ENCODE measurements around the gene CAMTA1.

The CAMTA1 gene

GRCh38 chr1:7481194-7481593 lies 695.9 kb downstream of the CAMTA1 start:
- H2AFZ ChIP-seq (ENCODE audit: low read depth, low read length, severe bottlenecking), result no peak overlapping the region
- H3K9me2 ChIP-seq (replicated peaks; ENCODE audit: insufficient read depth, low read length), result no peaks in the 10 kb centered on the region
- no peak overlapping the region for H3K27ac ChIP-seq (ENCODE audit: low read depth, low read length)
- H3F3A ChIP-seq (ENCODE audit: insufficient read depth), result no peaks in the 10 kb centered on the region
- H3K36me3 ChIP-seq (ENCODE audit: low read length), result no peaks in the 10 kb centered on the region
- H3K79me2 ChIP-seq (ENCODE audit: insufficient read depth, low read length), result no peaks in the 10 kb centered on the region
- no peaks in the 10 kb centered on the region for H4K20me1 ChIP-seq (ENCODE audit: low read depth, low read length)
- no peaks in the 10 kb centered on the region for H3K27me3 ChIP-seq (ENCODE audit: low read length)
- no peaks in the 10 kb centered on the region for H3K9me3 ChIP-seq (ENCODE audit: insufficient read depth, low read length)
- no peak overlapping the region for H3K9ac ChIP-seq (ENCODE audit: low read length)
- TF ChIP-seq CTCF (IDR thresholded peaks at IDR 0.05; ENCODE audit: insufficient read depth, low read length, poor library complexity, severe bottlenecking), result no peak
- TF ChIP-seq EZH2phosphoT487 (conservative IDR thresholded peaks at IDR 0.05; ENCODE audit: low read length), result no peak
- no peak overlapping the region for H3K4me2 ChIP-seq (ENCODE audit: low read depth, low read length, poor library complexity, severe bottlenecking)
- no peak overlapping the region for H3K4me3 ChIP-seq (ENCODE audit: insufficient read depth, low read length, poor library complexity, severe bottlenecking)

GRCh38 chr1:7482077-7482476 lies 696.8 kb downstream of the CAMTA1 start:
- TF ChIP-seq EZH2phosphoT487 (conservative IDR thresholded peaks at IDR 0.05; ENCODE audit: low read length), result no peak
- Histone ChIP-seq H3F3A (ENCODE audit: insufficient read depth) (no peaks in the 10 kb centered on the region), H3K9me3 (ENCODE audit: insufficient read depth, low read length) (no peaks in the 10 kb centered on the region), H3K27ac (ENCODE audit: low read depth, low read length) (no peak overlapping the region), H3K9ac (ENCODE audit: low read length) (no peak overlapping the region), H3K36me3 (ENCODE audit: low read length) (no peaks in the 10 kb centered on the region), H4K20me1 (ENCODE audit: low read depth, low read length) (no peaks in the 10 kb centered on the region), H3K27me3 (ENCODE audit: low read length) (no peaks in the 10 kb centered on the region), H3K4me2 (ENCODE audit: low read depth, low read length, poor library complexity, severe bottlenecking) (no peak overlapping the region), H3K4me3 (ENCODE audit: insufficient read depth, low read length, poor library complexity, severe bottlenecking) (no peak overlapping the region), H3K9me2 (replicated peaks; ENCODE audit: insufficient read depth, low read length) (no peaks in the 10 kb centered on the region), H2AFZ (ENCODE audit: low read depth, low read length, severe bottlenecking) (no peak overlapping the region), H3K79me2 (ENCODE audit: insufficient read depth, low read length) (no peaks in the 10 kb centered on the region)

GRCh38 chr1:7482772-7483495 lies 697.7 kb downstream of the CAMTA1 start:
- H3K27ac ChIP-seq (ENCODE audit: low read depth, low read length), result no peak overlapping the region
- TF ChIP-seq CTCF (IDR thresholded peaks at IDR 0.05; ENCODE audit: insufficient read depth, low read length, poor library complexity, severe bottlenecking) (no peak), EZH2phosphoT487 (conservative IDR thresholded peaks at IDR 0.05; ENCODE audit: low read length) (no peak)
- H3K9ac ChIP-seq (ENCODE audit: low read length), result no peak overlapping the region
- no peaks in the 10 kb centered on the region for H3K27me3 ChIP-seq (ENCODE audit: low read length)
- H4K20me1 ChIP-seq (ENCODE audit: low read depth, low read length), result no peaks in the 10 kb centered on the region; the same call in 1 of the 2 replicates
- no peak overlapping the region for H2AFZ ChIP-seq (ENCODE audit: low read depth, low read length, severe bottlenecking)
- H3K36me3 ChIP-seq (ENCODE audit: low read length), result no peaks in the 10 kb centered on the region
- H3K9me2 ChIP-seq (replicated peaks; ENCODE audit: insufficient read depth, low read length), result no peaks in the 10 kb centered on the region
- no peaks in the 10 kb centered on the region for H3F3A ChIP-seq (ENCODE audit: insufficient read depth)
- no peaks in the 10 kb centered on the region for H3K79me2 ChIP-seq (ENCODE audit: insufficient read depth, low read length)
- H3K4me2 ChIP-seq (ENCODE audit: low read depth, low read length, poor library complexity, severe bottlenecking), result no peak overlapping the region
- no peak overlapping the region for H3K4me3 ChIP-seq (ENCODE audit: insufficient read depth, low read length, poor library complexity, severe bottlenecking)
- no peaks in the 10 kb centered on the region for H3K9me3 ChIP-seq (ENCODE audit: insufficient read depth, low read length)

GRCh38 chr1:7483634-7484383 lies 698.6 kb downstream of the CAMTA1 start:
- Histone ChIP-seq H3F3A (ENCODE audit: insufficient read depth) (no peaks in the 10 kb centered on the region), H3K9me2 (replicated peaks; ENCODE audit: insufficient read depth, low read length) (no peaks in the 10 kb centered on the region), H3K9ac (ENCODE audit: low read length) (no peak overlapping the region), H3K4me3 (ENCODE audit: insufficient read depth, low read length, poor library complexity, severe bottlenecking) (no peak overlapping the region), H3K79me2 (ENCODE audit: insufficient read depth, low read length) (no peaks in the 10 kb centered on the region), H2AFZ (ENCODE audit: low read depth, low read length, severe bottlenecking) (no peak overlapping the region), H3K27ac (ENCODE audit: low read depth, low read length) (no peak overlapping the region), H3K27me3 (ENCODE audit: low read length) (no peaks in the 10 kb centered on the region), H3K9me3 (ENCODE audit: insufficient read depth, low read length) (no peaks in the 10 kb centered on the region), H4K20me1 (ENCODE audit: low read depth, low read length) (no peaks in the 10 kb centered on the region; the same call in 1 of the 2 replicates), H3K36me3 (ENCODE audit: low read length) (no peaks in the 10 kb centered on the region), H3K4me2 (ENCODE audit: low read depth, low read length, poor library complexity, severe bottlenecking) (no peak overlapping the region)
- TF ChIP-seq CTCF (IDR thresholded peaks at IDR 0.05; ENCODE audit: insufficient read depth, low read length, poor library complexity, severe bottlenecking), result no peak
- no peak for TF ChIP-seq EZH2phosphoT487 (conservative IDR thresholded peaks at IDR 0.05; ENCODE audit: low read length)

All from SU-DHL-6 (cell line).